Activated CD4-positive, alpha-beta T cell treated with anti-CD3 and anti-CD28 coated beads, Interleukin-2, amount 10 ng/mL, durations not matched to agents 7 days and 5 days (primary cell): ENCODE results near the gene SMARCD3. TPM values are rescaled to one million over a fixed set of nuclear protein-coding genes. Genes with fewer than 3 reads are reported as not detected.

ENCODE experiments used
- CTCF ChIA-PET: fragments of 350-600 bp; sonication (Branson Sonifier 250); formaldehyde crosslinking; loops from one replicate; lab custom pipeline; 2021; ENCODE audit warnings: antibody characterized with exemption; lab: Charles Lee
- POLR2A ChIA-PET: fragments of 350-600 bp; sonication (Branson Sonifier 250); formaldehyde crosslinking; loops from one replicate; lab custom pipeline; 2021; ENCODE audit warnings: antibody characterized with exemption; lab: Charles Lee
- DNase-seq: peaks from one replicate; pipeline ENCODE4 v3.0.0-alpha.2; 2020
- H3K27ac Mint-ChIP-seq: one replicate; pipeline ENCODE4 v1.8.0; 2021; ENCODE audit warnings: mild to moderate bottlenecking, moderate library complexity, mixed read lengths
- H3K27me3 Mint-ChIP-seq: one replicate; pipeline ENCODE4 v1.8.0; 2021; ENCODE audit warnings: mixed read lengths
- H3K36me3 Mint-ChIP-seq: one replicate; pipeline ENCODE4 v1.8.0; 2021; ENCODE audit warnings: low read depth, mixed read lengths
- H3K4me1 Mint-ChIP-seq: one replicate; pipeline ENCODE4 v1.8.0; 2021; ENCODE audit warnings: mixed read lengths
- H3K4me3 Mint-ChIP-seq: one replicate; pipeline ENCODE4 v1.8.0; 2021; ENCODE audit warnings: mild to moderate bottlenecking, moderate library complexity, mixed read lengths
- H3K9me3 Mint-ChIP-seq: one replicate; pipeline ENCODE4 v1.8.0; 2021; ENCODE audit warnings: mixed read lengths
- total RNA-seq, 2 experiments: library from RNA; stranded (reverse); gene quantifications; one replicate each; pipeline ENCODE4 v1.2.3, GENCODE V29; 2021

The SMARCD3 gene
- total RNA-seq, 2 experiments from 2014 or later = 2.0 to 2.5 TPM

- no peak for DNase-seq
- ChIA-PET CTCF (no interaction called here), POLR2A (no interaction called here)
- H3K4me3 Mint-ChIP-seq = no peak overlapping the region
- H3K27me3 Mint-ChIP-seq = peaks cover 15% of the 10 kb centered on the region
- no peak overlapping the region for H3K27ac Mint-ChIP-seq
- peaks cover 5% of the 10 kb centered on the region for H3K4me1 Mint-ChIP-seq
- no peaks in the 10 kb centered on the region for H3K36me3 Mint-ChIP-seq
- no peaks in the 10 kb centered on the region for H3K9me3 Mint-ChIP-seq
Measured at GRCh38 chr7:151191544-151191943, 57.0 kb downstream of the SMARCD3 start.

- Mint-ChIP-seq H3K4me3 (no peak overlapping the region), H3K36me3 (no peaks in the 10 kb centered on the region), H3K4me1 (peaks cover under 1% of the 10 kb centered on the region), H3K27ac (no peak overlapping the region), H3K27me3 (peaks cover 9% of the 10 kb centered on the region), H3K9me3 (no peaks in the 10 kb centered on the region)
- ChIA-PET POLR2A (no interaction called here), CTCF (no interaction called here)
- DNase-seq = no peak
Measured at GRCh38 chr7:151189038-151189437, 59.5 kb downstream of the SMARCD3 start.

Other genes with a start within 250 kb of the SMARCD3 start
- 10 to 100 TPM; 12.1 to 12.3 TPM for gene ATG9B, start 224.2 kb downstream of the SMARCD3 start, total RNA-seq
- gene ABCB8, start 220.2 kb downstream of the SMARCD3 start, total RNA-seq = 10 to 100 TPM; 57.5 to 67.8 TPM
- 1 to 10 TPM; 6.0 to 8.3 TPM for gene ASIC3, start 200.2 kb downstream of the SMARCD3 start, total RNA-seq
- 10 to 100 TPM; 26.0 to 26.9 TPM for gene CDK5, start 190.8 kb downstream of the SMARCD3 start, total RNA-seq
- gene SLC4A2, start 189.1 kb downstream of the SMARCD3 start, total RNA-seq = 100 to 1,000 TPM; 106 to 114 TPM
- gene FASTK, start 167.9 kb downstream of the SMARCD3 start, total RNA-seq = 10 to 100 TPM; 76.4 to 85.9 TPM
- 10 to 100 TPM; 73.7 to 77.1 TPM for gene TMUB1, start 165.2 kb downstream of the SMARCD3 start, total RNA-seq
- 10 to 100 TPM; 18.1 to 19.7 TPM for gene AGAP3, start 162.2 kb downstream of the SMARCD3 start, total RNA-seq
- gene GBX1, start 81.0 kb downstream of the SMARCD3 start, total RNA-seq = not detected
- gene ASB10, start 61.4 kb downstream of the SMARCD3 start, total RNA-seq = not detected
- not detected for gene H2BK1, start 38.2 kb downstream of the SMARCD3 start, total RNA-seq
- 10 to 100 TPM; 31.7 to 34.3 TPM for gene ABCF2, start 21.5 kb downstream of the SMARCD3 start, total RNA-seq
- gene CHPF2, start 16.2 kb downstream of the SMARCD3 start, total RNA-seq = 10 to 100 TPM; 40.7 to 42.3 TPM
- gene NUB1, start 93.1 kb upstream of the SMARCD3 start, total RNA-seq = 10 to 100 TPM; 69.7 to 85.5 TPM
- under 1 TPM; 0.29 to 0.77 TPM for gene WDR86, start 161.3 kb upstream of the SMARCD3 start, total RNA-seq
- under 1 TPM in 1 of 2 experiments, not detected in 1; 0.25 TPM for gene CRYGN, start 191.4 kb upstream of the SMARCD3 start, total RNA-seq